ENCODE measurements around the gene MRPS14. TPM values are rescaled to one million over a fixed set of nuclear protein-coding genes. Genes with fewer than 3 reads are reported as not detected.

The MRPS14 gene
- total and polyA plus RNA-seq, 2 experiments from 2014 or later = 26.5 to 65.8 TPM

- Histone ChIP-seq H3K4me2 (no peak overlapping the region), H3K27me3 (no peaks in the 10 kb centered on the region), H3K9me3 (ENCODE audit: low read depth) (no peaks in the 10 kb centered on the region), H3K79me2 (no peaks in the 10 kb centered on the region), H3K36me3 (replicated peaks; ENCODE audit: insufficient read depth, low read depth) (no peaks in the 10 kb centered on the region), H3K4me3 (no peak overlapping the region), H4K20me1 (ENCODE audit: insufficient read depth, poor library complexity, severe bottlenecking) (no peaks in the 10 kb centered on the region), H2AFZ (no peak overlapping the region), H3K9me2 (replicated peaks; ENCODE audit: insufficient read depth) (no peaks in the 10 kb centered on the region), H3K4me1 (ENCODE audit: insufficient read depth) (no peaks in the 10 kb centered on the region), H3K27ac (no peak overlapping the region)
- no peak for DNase-seq (ENCODE audit: low spot score)
- no peak for TF ChIP-seq CTCF (IDR thresholded peaks at IDR 0.05; ENCODE audit: poor library complexity)
- TF ChIP-seq EZH2phosphoT487 (IDR thresholded peaks at IDR 0.05; ENCODE audit: low read depth, severe bottlenecking, unreplicated experiment) = no peak
- no peak for TF ChIP-seq EZH2 (IDR thresholded peaks at IDR 0.05; ENCODE audit: borderline replicate concordance)
- 69% methylated on average over 7 of the region's 7 CpGs for WGBS (ENCODE audit: low lambda C conversion rate, missing lambda C conversion rate)
These were observed 14.2 kb upstream of the MRPS14 start for GRCh38 chr1:175037416-175037815.

- Histone ChIP-seq H4K20me1 (ENCODE audit: insufficient read depth, poor library complexity, severe bottlenecking) (no peaks in the 10 kb centered on the region), H3K36me3 (replicated peaks; ENCODE audit: insufficient read depth, low read depth) (no peaks in the 10 kb centered on the region), H3K27ac (no peak overlapping the region), H3K4me3 (no peak overlapping the region), H3K4me2 (no peak overlapping the region), H3K27me3 (no peaks in the 10 kb centered on the region), H3K79me2 (no peaks in the 10 kb centered on the region), H2AFZ (no peak overlapping the region), H3K4me1 (ENCODE audit: insufficient read depth) (no peaks in the 10 kb centered on the region), H3K9me3 (ENCODE audit: low read depth) (no peaks in the 10 kb centered on the region), H3K9me2 (replicated peaks; ENCODE audit: insufficient read depth) (no peaks in the 10 kb centered on the region)
- no peak for TF ChIP-seq CTCF (IDR thresholded peaks at IDR 0.05; ENCODE audit: poor library complexity)
- no peak for TF ChIP-seq EZH2phosphoT487 (IDR thresholded peaks at IDR 0.05; ENCODE audit: low read depth, severe bottlenecking, unreplicated experiment)
- TF ChIP-seq EZH2 (IDR thresholded peaks at IDR 0.05; ENCODE audit: borderline replicate concordance) = no peak
- 66% methylated on average over 3 of the region's 3 CpGs for WGBS (ENCODE audit: low lambda C conversion rate, missing lambda C conversion rate)
- DNase-seq (ENCODE audit: low spot score) = no peak
These were observed 13.3 kb upstream of the MRPS14 start for GRCh38 chr1:175036476-175036875.

GRCh38 chr1:175035865-175036264, 12.6 kb upstream of the MRPS14 start:
- Histone ChIP-seq H3K36me3 (replicated peaks; ENCODE audit: insufficient read depth, low read depth) (no peaks in the 10 kb centered on the region), H3K9me3 (ENCODE audit: low read depth) (no peaks in the 10 kb centered on the region), H3K9me2 (replicated peaks; ENCODE audit: insufficient read depth) (no peaks in the 10 kb centered on the region), H3K27me3 (no peaks in the 10 kb centered on the region), H3K79me2 (no peaks in the 10 kb centered on the region), H3K4me1 (ENCODE audit: insufficient read depth) (no peaks in the 10 kb centered on the region), H3K4me2 (no peak overlapping the region), H3K4me3 (no peak overlapping the region), H4K20me1 (ENCODE audit: insufficient read depth, poor library complexity, severe bottlenecking) (no peaks in the 10 kb centered on the region), H3K27ac (no peak overlapping the region), H2AFZ (no peak overlapping the region)
- no peak for DNase-seq (ENCODE audit: low spot score)
- TF ChIP-seq EZH2phosphoT487 (IDR thresholded peaks at IDR 0.05; ENCODE audit: low read depth, severe bottlenecking, unreplicated experiment) (no peak), CTCF (IDR thresholded peaks at IDR 0.05; ENCODE audit: poor library complexity) (no peak), EZH2 (IDR thresholded peaks at IDR 0.05; ENCODE audit: borderline replicate concordance) (no peak)
- WGBS (ENCODE audit: low lambda C conversion rate, missing lambda C conversion rate) = 83% methylated on average over 6 of the region's 6 CpGs

GRCh38 chr1:175034775-175035174, 11.6 kb upstream of the MRPS14 start:
- Histone ChIP-seq H3K27me3 (no peaks in the 10 kb centered on the region), H2AFZ (no peak overlapping the region), H3K9me3 (ENCODE audit: low read depth) (no peaks in the 10 kb centered on the region), H3K4me3 (no peak overlapping the region), H3K4me1 (ENCODE audit: insufficient read depth) (peaks cover 3% of the 10 kb centered on the region), H3K79me2 (no peaks in the 10 kb centered on the region), H4K20me1 (ENCODE audit: insufficient read depth, poor library complexity, severe bottlenecking) (no peaks in the 10 kb centered on the region), H3K27ac (no peak overlapping the region), H3K4me2 (no peak overlapping the region), H3K9me2 (replicated peaks; ENCODE audit: insufficient read depth) (no peaks in the 10 kb centered on the region), H3K36me3 (replicated peaks; ENCODE audit: insufficient read depth, low read depth) (no peaks in the 10 kb centered on the region)
- TF ChIP-seq CTCF (IDR thresholded peaks at IDR 0.05; ENCODE audit: poor library complexity) (no peak), EZH2 (IDR thresholded peaks at IDR 0.05; ENCODE audit: borderline replicate concordance) (no peak), EZH2phosphoT487 (IDR thresholded peaks at IDR 0.05; ENCODE audit: low read depth, severe bottlenecking, unreplicated experiment) (no peak)
- DNase-seq (ENCODE audit: low spot score) = no peak
- WGBS (ENCODE audit: low lambda C conversion rate, missing lambda C conversion rate) = 82% methylated on average over 2 of the region's 2 CpGs
